ENCODE measurements around the gene LNPEP.

The LNPEP gene

DNA sequence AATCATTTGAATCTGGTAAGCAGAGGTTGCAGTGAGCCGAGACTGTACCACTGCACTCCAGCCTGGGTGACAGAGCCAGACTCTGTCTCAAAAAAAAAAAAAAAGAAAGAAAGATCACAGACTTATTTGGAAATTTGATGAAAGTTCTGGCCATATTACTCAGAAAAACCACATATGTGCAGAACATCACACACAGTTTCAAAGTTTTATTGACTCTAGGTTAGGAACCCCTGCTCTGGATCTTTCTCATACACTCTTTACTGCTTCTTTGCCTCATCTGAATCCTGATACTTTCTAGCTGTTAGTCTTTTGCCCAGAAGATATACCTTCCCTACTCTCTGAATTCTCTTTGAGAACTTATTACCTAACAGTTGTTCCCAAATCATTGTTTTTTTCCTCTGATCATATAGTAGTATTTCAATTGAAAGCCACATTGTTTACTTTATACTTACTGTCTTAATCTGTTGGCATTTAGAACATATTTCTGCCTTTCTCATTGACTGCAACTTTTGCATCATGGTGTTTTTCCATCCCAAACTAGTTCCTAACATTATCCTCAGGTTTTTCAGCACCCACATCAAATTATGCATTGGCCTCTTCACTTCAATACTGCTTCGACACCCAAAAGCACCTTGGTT, 68.7 kb downstream of the LNPEP start:
- no peak for DNase-seq

DNA sequence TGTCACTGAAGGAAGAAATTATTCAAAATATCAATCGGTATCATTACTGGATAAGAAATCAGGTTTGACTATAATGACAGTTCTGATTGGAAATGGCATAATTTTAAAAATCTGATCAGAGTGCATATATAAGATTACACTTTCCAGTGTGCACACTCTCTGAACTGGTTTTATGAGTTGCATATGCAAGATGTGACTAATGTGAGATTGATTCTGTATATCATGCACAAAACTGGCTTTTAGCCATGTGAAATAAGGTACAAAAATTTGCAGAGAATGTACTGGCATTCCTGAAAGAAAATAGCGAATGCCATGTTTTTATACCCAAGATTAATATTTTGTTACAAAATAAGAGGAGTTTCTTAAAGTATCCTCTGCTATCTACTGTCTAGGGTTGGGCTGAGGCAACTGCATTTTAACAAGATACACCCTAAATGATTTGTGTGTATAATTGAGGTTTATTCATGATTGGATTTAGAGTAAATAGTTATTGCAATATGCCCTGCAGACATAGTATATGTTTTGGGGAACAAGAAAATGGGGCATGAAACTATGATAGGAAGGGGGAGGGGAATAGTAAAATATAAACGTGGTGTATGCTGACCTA, 70.7 kb downstream of the LNPEP start:
- DNase-seq: no peak

DNA sequence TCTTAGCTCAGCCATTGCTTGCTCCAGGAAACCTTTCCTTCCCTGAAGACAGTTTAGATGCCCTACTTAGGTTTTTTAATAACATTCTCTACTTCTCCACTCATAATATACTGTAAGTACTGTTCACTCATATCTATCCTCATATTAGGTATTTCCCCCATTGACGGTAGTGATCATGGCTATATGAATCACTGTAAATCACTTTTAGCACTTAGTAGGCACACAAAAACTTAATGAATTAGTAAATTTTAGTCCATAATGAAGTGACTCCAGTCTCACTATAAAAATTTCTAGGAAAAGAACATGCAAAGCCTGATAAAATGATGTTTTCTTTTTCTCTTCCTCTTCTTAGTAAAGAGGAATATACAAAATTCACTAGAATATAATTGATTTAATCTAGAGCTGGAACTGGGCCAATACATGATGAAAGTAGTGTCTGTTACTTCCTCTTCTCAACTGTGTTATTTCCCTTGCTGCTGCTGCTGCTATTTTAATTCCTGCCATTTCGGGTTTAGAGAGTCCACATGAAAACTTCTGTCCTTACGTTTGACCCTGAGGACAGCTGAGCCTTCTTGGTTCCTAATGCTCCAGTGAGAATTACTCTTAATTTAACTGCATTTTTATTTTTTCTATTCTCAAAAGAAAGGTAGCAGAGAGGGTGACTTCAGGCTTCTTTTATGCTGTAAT, 73.5 kb downstream of the LNPEP start:
- DNase-seq: no peak

DNA sequence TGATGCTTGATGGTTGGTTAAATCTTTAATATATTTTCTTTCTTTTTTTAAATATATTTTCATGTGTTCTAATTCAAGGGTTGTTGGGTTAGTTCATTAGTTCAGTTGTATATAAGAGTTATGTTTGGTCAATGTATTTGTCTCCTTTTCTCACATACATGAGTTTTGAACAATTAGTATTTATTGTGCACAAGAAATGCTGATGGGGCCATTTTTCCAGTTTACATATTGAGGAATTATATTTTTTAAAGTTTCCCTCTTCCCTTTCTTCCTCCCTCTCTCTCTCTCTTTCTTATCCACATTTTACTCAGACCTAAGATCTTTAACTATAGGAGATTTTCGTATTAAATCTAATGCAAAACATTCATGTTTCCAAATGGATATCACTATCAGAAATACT, 74.0 kb downstream of the LNPEP start:
- DNase-seq: no peak

DNA sequence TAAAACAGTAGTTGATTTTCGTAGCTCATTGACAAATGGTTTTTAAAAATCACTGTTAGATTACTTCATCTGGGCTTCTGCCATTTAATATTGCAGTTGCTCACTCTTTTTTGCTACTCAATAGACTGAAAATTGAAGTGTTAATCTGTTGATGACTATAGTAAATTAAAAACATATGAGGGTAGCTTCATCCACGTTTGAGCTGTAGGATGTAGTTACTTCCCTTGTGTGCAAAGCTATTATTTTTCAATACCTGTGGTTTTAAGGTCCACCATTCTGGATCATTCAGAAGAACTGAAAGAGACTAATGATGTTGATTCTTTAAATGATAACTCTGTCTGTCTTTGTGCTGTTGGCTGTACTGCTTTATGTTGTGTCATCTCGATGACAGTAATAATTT, 74.7 kb downstream of the LNPEP start:
- no peak for DNase-seq

DNA sequence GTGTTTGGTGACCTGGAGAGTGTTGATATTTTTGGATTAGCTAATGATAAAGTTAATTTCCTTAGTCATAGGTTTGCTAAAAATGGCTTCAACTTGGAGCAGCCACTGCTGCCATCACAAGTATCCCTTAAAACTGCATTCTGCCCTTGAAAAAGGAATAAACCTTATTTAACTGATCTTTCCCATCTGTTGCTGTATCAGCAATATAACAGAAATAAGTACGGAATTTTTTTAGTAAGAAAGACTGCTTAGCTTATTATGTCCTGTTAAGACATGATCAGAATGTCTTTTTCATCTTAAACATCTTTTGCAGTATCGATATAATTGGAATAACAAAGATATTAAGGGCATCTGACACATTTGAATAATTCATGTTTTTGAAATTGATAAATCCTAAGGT, 75.7 kb downstream of the LNPEP start:
- DNase-seq: no peak

DNA sequence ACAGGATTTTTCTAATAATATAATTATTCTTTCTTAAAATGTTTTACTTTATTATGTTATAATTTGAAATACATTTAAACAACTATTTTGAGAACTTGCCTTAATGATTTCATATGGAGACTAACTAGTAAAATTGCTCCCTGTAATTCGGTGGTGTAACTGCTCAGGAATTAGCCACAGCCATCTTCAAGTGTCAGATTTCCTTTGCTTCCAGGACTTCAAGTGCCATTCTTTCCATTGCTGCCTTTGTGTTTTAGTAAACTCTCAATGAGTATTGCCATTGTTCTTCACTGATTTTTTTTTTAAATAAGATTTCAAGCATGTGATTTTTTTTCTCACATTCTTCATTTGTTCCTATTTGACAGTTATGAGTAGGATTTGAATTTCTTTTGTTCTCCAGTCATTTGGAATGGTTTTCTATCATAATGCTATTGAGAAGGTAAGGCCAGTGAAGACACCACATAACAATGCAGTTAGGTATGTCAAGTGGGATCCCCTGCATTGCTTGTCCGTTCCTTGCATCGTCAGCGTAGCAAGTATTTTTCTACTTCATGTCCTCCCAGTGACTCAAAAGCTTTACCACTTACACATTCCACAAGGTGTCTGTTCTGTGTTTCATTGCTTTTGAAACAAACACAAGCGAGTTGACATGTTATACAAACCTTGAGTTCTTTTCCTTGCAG, 83.7 kb downstream of the LNPEP start:
- no peak for DNase-seq

DNA sequence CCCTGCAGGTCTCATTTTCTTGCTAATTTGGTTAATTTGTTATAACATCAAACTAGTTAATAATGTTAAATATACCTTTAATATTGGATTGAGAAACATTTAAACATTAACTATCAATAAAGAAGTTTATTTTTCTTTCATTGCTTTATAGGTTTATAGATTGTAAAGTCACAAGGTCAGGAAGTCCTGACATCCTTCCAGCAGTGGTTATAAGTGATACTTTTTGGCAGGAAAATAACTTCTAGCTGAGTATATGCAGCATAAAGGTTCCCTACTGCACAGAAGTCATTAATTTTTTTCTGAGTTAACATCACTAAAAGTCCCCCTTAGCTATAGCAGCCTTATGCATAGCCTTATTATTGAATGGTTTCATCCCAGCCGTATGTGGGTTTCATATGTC, 85.5 kb downstream of the LNPEP start:
- no peak for DNase-seq

DNA sequence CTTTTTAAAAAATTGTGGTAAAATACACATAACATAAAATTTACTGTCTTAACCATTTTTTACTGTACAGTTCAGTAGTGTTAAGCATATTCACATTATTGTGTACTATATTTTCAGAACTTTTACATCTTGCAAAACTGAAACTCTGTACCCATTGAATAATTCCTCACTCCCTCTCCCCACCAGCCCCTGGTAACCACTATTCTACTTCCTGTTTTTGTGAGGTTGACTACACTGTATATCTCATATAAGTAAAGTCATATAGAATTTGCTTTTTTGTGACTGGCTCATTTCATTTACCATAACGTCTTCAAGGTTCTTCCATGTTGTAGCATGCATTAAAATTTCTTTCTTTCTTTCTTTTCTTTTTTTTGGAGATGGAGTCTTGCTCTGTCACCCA, 87.0 kb downstream of the LNPEP start:
- no peak for DNase-seq

DNA sequence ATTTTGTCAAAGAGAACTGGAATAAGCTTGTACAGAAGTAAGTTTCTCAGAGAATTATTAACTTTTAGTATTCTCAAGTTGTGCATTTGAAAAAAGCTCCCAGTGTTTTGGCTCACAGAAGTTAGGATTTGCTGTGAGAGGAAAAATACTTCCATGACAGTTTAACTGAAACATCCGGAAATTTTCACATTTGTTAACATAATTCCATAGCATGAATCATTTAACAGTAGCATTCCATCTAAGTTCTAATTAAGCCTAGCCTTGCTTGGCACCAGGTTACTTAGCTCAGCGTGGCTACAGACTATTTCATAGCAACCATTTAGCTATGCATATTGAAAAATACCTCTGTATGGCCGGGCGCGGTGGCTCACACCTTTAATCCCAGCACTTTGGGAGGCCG, 90.8 kb downstream of the LNPEP start:
- no peak for DNase-seq

DNA sequence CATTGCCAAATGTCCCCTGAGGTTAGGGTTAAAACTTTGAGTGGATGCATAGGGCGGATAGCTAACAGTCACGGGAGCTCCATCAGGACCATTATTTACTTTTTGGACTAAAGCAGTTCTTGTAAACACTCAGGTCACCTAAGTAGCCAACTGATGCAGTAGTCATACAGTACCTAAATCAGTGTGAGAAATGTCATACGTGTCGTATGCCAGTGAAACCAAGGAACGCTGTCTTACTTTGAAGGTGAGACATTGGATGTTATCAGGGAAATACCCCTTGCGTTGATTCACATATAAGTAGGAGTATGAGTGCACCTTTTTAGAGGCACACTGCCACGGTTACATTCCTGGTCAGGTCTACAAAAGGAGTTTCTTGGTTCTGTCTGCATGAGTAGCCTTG, 101.9 kb downstream of the LNPEP start:
- DNase-seq: no peak

DNA sequence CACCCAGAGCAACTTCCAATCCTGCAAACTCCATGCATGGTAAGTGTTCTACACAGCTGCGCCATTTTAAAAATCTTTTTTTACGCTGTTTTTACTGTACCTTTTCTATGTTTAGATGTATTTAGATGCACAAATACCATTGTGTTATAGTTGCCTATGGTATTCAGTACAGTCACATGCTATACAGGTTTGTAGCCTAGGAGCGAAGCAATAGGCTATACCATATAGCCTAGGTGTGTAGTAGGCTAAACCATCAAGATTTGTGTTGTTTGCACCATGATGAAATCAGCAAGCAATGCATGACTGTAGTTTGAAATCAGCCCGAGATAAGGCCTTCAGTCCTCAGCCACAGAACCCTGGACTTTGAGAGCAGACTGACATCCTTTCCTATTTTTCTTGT, 105.4 kb downstream of the LNPEP start:
- DNase-seq: no peak

DNA sequence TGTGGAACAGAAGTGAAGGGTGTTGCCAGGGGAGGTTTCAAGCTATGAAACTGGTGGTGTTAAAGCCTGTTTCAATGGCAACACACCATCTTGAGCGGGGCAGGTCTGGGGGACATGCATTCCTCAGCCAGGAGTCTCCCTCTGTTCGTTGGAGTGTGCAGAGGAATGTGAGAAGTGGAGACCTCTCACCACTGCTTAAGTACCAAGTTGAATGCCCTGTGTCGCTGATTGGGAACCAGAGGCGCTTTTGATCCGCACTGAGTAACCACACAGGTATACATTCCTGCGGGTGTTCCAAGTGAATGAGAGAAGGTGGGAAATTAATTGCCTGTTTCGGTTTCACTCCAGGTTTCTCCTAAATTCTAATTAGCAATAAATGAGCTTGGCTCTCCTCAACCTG, 107.1 kb downstream of the LNPEP start:
- DNase-seq: no peak

DNA sequence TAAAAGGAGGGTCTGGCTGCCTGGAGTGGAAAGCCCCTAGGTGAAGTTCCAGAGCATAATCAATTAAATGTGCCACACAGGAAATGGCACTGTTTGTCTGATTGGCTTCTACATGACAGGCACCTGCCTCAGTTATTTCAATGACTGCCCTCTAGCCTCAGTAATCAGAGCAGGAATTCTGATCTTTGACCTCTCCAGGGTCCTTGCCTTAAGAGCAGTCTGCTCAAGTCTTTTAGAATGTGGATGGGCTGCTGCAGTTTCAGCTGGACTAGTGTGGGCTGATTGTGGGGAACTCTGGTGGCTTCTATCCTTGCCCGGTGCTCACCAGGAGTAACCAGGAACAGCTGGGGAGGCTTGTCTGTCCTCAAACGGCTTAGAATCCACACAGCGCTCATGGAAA, 107.6 kb downstream of the LNPEP start:
- DNase-seq: no peak

DNA sequence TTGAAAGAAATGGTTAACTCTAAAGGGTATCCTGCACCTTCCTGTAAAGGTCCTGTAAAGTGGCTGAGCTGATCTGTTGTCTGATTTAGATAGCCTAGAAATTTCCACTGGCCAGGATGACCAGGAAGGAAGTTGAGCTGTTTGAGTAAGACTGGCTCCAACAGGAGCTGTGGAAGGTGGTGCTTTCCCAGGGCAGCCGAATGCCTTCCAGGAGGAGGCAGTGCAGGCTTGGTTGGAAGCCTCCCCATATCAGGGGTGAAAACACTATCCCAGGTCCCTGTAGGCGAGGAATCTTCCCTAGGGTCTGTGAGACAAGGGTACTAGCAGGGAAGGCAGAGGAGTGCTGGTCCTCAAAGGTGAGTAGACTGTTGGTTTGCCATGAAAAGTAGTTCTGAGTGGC, 108.2 kb downstream of the LNPEP start:
- no peak for DNase-seq

DNA sequence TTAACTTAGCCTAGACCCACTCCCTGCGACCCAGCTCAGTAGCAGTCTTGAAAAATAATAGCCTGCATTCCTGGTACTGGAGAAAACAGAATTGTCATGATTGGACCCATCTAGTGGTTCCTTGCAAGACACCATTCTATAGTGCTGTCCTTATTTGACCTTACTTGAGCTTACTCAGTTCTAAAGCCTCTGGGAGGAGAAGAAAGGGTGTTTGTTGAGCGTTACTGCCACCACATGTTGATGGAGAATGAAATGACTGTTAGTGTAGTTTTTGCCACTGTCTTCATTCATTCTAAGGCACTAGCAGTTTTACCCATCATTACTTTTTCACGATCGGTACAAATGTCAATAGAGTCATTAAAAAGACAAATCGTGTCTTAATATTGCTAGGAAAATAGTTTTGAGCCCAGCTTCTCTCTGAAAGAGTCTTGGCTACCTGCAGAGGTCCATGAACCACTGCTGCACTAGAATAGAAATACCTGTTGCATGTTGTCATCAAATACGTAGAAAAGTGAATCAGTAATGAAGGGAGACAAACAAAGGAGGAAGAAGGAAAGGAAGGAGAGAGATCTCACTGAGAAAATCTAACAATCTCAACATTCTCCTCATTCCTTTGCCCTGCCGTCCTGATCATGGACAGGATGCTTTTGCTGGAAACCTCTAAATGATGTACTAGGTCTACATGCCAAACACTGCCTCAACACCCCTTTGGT, 110.5 kb downstream of the LNPEP start:
- no peak for DNase-seq

DNA sequence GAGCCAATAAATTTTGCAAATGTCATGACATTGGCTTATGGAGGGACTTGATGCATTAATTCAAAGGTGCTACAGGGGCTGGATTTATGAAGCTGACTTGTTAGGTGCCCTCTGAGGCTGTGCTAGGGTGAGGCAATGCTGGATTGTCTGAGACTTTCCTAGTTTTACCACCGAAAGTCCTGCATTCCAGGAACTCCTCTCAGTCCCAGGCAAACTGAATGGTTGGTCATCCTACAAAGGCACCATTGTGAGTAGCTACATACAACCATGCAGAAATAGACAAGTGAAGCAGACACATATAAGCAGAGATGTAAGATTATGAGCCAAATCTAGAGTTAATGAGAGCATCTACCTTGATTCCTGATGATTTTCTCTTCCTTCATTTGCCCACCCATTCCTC, 111.2 kb downstream of the LNPEP start:
- DNase-seq: no peak

DNA sequence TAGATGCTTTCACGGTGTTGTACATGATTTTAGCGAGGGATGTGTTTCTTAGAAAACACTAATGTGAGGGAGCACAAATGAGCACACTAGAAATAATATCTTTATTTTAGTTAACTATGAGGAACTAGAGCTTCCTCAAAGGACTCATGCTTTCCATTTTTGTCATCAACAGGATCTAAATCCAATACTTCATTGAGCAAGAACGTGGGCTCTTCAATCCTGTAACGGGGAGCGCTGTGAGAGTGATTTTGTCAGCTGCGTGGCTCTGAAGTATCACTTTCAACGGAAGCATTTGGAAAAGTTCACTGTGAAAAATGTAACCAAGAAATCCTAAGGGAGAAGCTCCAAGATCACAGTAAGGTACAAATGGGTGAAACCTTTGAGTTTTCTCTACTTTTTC, 113.3 kb downstream of the LNPEP start:
- DNase-seq: no peak

DNA sequence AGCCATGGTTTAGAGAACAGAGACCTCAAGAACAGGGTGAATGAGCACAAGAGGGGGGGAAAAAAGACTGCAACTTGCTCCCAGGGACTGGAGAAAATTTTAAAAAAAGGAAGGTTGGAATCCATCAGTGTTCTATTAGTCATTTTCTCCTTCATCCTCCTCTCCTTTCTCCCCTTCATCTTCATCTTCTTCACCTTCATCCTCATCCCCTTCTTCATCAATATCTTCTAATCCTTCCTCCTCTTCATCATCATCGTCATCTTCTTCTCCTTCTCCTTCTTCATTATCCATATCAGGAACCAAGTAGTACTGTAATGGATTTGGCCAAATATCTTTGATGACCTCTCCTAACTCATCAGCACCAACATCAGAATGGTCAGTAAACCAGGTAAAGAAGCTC, 120.4 kb downstream of the LNPEP start:
- no peak for DNase-seq

DNA sequence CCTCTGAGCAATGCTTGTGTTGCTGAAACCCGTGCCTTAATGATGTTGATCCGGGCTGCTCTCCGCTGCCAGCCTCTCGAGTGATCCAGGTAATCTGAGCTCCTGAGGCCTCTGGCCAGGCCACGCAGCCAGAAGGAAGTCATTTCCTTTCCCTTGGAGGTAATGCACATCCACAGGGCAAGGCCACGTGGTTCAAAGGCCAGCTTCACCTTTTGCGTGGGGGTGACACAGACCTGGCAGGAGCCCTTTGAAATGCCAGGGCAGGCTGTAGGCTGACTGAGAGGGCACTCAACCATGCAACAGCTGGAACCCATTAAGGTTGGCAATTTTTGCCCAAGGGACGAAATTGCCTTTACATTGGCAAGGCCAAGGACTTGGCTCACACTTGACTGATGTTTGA, 126.2 kb downstream of the LNPEP start:
- no peak for DNase-seq

DNA sequence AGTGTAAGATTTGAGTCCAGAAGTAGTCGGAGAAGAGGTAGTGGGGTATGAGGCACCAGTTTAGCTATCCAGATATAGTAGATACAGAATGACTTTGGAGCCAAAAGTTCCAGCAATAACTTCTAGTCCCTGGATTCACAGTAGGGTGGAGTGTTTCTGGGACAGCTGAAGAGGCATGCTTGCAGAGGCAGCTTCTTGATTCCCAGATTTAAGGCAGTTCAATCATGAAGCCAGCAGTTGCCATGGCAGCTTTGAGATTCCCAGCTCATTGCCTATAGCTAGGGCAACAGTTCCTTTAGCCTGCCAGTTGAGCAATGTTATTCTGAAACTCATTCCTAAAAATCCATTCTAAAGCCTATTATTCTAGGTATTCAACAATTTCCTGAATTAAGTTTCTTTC, 127.4 kb downstream of the LNPEP start:
- no peak for DNase-seq

DNA sequence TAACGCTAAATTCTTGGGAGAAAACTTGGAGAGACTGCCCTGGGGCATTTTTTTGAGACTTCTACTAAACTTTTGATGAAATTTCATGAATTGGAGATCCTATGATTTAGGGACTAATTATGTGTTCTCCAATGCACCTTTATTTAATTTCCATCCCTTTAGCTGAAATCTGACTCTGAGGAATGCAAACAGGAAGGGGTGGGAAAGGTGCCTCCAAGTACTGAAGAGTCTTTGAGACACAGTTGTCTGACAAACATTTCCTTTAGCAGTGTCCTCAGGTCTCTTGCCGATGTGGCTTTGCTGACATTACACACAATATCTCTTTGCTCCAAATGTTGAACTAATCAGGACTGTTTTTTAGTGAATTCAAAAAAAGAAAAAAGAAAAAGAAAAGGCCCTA, 129.6 kb downstream of the LNPEP start:
- DNase-seq: no peak

DNA sequence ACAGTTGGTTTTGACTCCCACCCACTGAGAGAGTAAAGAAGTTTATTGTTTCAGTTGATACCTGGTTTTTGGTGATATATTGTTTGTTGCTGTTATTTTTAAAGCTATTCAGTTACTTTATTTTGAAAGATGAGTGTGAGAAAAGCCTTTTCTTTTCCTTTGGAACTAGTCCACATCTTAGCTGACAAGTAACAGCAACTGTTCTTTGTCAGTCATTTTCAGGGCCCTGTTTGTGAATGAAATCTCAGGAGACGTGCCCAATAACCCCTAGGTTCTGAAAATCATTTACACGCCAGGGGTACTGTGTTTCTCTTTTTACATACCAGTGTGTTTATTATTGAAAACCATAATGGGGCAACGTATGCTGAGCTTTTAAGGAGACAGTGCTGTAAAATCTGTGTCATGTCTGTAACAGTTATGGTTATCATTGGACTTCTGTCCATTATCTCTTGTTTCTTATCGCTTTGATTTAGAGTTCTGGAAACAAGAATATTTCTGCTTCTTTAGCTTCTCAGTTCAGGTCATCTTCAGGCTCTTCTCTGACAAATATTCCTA, 131.5 kb downstream of the LNPEP start:
- DNase-seq: no peak
